GM20000 (cell line): ENCODE measurements around the gene CHRNA1.
"Not testable (repeated sequence)": the region's sequence is repeated elsewhere in the genome, so short reads cannot be mapped to it uniquely, and the experiment has no call there.

Experiments used
- DNase-seq: peaks from one replicate; pipeline ENCODE4 v3.0.0; 2012; ENCODE audit warnings: low spot score
- CTCF ChIP-seq: IDR thresholded peaks from 2 replicates; pipeline ENCODE4 v1.5.1; 2012; ENCODE audit warnings: mild to moderate bottlenecking, control low read depth; ENCODE audit errors: extremely low read depth, missing control alignments

Gene CHRNA1

GRCh38 chr2:174717916-174718315, 46.4 kb downstream of the CHRNA1 start:
- no peak for DNase-seq

GRCh38 chr2:174717273-174717672, 47.0 kb downstream of the CHRNA1 start:
- TF ChIP-seq CTCF = no peak
- no peak for DNase-seq

More at GRCh38 chr2:174717916-174718315, 46.4 kb downstream of the CHRNA1 start:
- no peak for TF ChIP-seq CTCF

DNA sequence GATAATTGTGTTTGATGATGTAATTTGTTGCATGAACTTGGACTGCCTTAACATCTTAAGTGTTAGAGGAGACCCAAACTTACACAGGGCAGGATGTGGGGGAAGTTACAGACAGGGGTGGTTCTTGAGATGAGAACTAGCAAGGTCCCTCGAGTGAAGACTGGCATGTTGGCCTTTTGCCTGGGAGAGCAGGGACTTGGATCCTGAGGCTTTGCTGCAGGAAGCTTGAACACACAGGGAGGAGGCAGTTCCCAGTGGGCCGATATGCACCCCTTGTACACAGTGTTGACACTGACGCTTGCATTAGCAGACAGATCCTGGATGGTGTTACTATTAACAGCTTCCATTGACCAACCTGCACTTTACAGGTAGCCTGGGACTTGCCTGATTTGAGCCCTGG, 47.5 kb downstream of the CHRNA1 start:
- TF ChIP-seq CTCF = no peak
- no peak for DNase-seq

DNA sequence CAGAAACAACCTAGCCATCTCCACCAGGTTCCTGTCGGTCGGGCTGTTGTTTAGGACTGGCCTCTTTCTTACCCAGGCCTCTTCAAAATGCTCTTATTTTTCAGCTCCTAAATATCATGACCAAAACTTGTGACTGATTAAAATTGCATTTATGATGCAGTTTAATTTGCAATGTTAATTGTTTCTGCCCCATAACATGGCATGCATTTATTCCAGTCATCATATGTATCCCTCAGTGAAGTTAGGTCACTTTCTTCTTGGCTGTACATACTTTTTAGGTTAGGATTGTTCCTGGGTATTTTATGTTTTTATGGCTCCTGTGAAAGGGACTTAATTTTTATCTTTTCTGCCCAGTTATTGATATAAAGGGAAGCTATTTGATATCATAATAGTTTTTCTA, 50.6 kb downstream of the CHRNA1 start:
- TF ChIP-seq CTCF = no peak
- DNase-seq = no peak

DNA sequence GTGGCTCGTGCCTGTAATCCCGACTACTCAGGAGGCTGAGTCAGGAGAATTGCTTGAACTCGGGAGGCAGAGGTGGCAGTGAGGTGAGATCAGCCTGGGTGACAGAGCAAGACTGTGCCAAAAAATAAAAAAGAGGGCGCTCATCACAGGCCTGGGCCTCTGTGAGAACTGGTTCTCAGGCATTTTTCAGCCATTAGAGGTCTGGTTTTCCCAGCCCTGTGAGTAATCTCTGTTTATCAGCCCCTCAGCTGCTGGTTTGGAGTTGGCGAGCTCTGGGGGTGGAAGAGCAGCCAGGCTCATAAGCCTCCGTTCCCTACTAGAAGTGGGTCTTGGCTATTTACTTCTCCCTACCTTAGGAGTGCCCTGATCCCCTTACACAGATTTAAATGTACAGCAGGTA, 53.1 kb downstream of the CHRNA1 start:
- no peak for TF ChIP-seq CTCF
- no peak for DNase-seq

DNA sequence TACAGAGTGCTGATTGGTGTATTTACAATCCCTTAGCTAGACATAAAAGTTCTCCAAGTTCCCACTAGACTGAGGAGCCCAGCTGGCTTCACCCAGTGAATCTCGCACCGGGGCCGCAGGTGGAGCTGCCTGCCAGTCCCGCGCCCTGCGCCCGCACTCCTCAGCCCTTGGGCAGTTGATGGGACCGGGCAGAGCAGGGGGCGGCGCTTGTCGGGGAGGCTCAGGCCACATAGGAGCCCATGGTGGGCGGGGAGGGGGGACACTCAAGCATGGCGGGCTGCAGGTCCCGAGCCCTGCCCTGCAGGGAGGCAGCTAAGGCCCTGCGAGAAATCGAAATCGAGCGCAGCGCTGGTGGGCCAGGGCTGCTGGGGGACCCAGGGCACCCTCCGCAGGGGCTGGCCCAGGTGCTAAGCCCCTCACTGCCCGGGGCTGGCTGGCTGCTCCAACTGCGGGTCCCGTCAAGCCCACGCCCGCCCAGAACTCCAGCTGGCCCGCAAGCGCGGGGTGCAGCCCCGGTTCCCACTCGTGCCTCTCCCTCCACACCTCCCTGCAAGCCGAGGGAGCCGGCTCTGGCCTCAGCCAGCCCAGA, 54.8 kb downstream of the CHRNA1 start:
- not testable (repeated sequence) for DNase-seq

- DNase-seq = no peak
- TF ChIP-seq CTCF = no peak
Observed at GRCh38 chr2:174708713-174709112, 55.6 kb downstream of the CHRNA1 start.

- DNase-seq = no peak
- no peak for TF ChIP-seq CTCF
Observed at GRCh38 chr2:174705321-174705720, 59.0 kb downstream of the CHRNA1 start.
